HG02763 (cell line): Measurements from ENCODE around the gene ECT2L.
"Not testable (repeated sequence)": the region's sequence is repeated elsewhere in the genome, so short reads cannot be mapped to it uniquely, and the experiment has no call there.

ENCODE experiments used
- ATAC-seq: cut with Tn5 transposase; IDR thresholded peaks from one replicate; pipeline ENCODE4 v1.9.1; 2021; ENCODE audit warnings: mild to moderate bottlenecking, moderate library complexity; ENCODE audit not compliant: unreplicated experiment

ECT2L gene

GRCh38 chr6:138926579-138926978 lies 130.7 kb downstream of the ECT2L start:
- no peak for ATAC-seq

- ATAC-seq, result no peak
Observed at GRCh38 chr6:138931660-138932059, 135.8 kb downstream of the ECT2L start.

GRCh38 chr6:138936873-138937272 lies 141.0 kb downstream of the ECT2L start:
- not testable (repeated sequence) for ATAC-seq

DNA sequence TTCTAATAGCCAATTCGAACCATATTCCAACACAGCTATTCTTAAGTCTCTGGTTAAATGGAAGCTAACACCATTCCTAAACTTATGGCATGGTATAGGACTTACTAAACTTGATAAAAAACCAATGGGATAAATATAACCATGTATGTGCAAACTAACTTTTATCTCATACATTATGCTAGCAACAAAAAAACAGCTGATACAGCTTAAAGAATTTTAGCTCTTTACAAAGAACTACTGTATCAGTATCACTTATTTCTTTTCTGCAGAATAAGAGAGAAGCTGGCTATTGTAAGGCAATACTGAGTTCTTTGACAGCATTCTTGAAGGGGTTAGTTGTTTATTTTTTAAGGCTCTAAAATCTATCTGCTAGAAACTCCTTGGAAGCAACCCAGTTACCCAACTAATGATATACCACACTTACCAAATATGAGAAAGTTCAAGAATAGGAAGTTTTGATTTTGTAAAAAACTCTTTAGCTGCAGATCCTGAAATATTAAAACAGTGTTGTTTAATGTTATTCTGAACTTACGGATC lies 147.3 kb downstream of the ECT2L start:
- no peak for ATAC-seq

GRCh38 chr6:138944412-138944811 lies 148.5 kb downstream of the ECT2L start:
- no peak for ATAC-seq

GRCh38 chr6:138945354-138945753 lies 149.5 kb downstream of the ECT2L start:
- ATAC-seq, result no peak

GRCh38 chr6:138948004-138948403 lies 152.1 kb downstream of the ECT2L start:
- ATAC-seq, result no peak

GRCh38 chr6:138948546-138949179 lies 152.8 kb downstream of the ECT2L start:
- no peak for ATAC-seq

DNA sequence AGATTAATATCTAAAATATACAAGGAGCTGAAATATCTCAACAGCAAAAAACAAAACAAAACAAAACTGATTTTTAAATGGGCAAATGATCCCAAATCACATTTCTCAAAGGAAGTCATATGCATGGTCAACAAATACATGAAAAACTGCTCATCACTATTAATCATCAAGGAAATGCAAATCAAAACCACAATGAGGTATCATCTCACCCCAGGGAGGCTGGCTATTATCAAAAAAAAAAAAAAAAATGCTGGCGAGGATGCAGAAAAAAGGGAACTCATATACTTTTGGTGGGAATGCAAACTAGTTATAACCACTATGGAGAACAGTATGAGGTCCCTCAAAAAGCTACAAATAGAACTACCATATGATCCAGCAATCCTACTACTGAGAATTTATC lies 157.6 kb downstream of the ECT2L start:
- no peak for ATAC-seq
